ENCODE measurements around the gene DUSP18.
A peak's percentile ranks its signal among the peaks of the same experiment; 100 is the strongest.
"Not testable (repeated sequence)": the region's sequence is repeated elsewhere in the genome, so short reads cannot be mapped to it uniquely, and the experiment has no call there.

Gene DUSP18

GRCh38 chr22:30667494-30668385 is at the start of gene DUSP18:
DUSP18 (minus strand) TSS chr22:30667875; CDS start chr22:30664003, 3,872 bp downstream.
- peak; percentile 90 for DNase-seq

DNA sequence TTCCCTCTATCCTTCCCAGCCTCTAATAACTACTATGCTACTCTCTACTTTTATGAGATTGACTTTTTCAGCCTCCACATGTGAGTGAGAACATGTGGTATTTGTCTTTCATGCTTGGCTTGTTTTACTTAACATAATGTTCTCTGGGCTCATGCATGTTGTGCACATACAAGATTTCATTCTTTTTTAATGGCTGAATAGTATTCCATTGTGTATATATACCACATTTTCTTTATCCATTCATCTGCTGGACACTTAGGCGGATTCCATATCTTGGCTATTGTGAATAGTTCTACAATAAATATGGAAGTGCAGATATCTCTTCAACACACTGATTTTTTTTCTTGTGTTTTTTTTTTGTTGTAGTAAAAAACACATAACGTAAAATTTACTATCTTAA is 46.4 kb upstream of the DUSP18 start:
- no peak for DNase-seq

DNA sequence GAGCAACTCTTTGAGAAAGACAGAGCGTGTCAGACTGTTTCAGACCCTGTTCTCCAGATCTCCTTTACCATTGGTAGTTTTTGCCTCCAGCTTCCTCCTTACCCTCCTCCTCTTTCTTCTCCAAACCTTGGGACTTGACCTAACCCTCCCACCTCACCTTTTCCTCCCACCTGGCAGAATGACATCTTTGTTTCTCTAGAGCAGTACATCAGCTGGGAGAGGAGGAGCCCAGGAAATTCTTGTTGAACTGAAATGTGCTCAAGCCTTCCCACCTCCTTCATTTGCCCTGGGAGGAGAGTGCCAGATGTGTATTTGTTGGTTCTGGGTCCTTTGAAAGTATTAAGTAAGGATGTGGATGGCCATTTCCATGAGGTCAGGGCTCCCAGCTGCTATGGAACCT is 44.4 kb upstream of the DUSP18 start:
- DNase-seq: no peak

GRCh38 chr22:30709980-30710379 is 42.3 kb upstream of the DUSP18 start:
- DNase-seq: not testable (repeated sequence)

DNA sequence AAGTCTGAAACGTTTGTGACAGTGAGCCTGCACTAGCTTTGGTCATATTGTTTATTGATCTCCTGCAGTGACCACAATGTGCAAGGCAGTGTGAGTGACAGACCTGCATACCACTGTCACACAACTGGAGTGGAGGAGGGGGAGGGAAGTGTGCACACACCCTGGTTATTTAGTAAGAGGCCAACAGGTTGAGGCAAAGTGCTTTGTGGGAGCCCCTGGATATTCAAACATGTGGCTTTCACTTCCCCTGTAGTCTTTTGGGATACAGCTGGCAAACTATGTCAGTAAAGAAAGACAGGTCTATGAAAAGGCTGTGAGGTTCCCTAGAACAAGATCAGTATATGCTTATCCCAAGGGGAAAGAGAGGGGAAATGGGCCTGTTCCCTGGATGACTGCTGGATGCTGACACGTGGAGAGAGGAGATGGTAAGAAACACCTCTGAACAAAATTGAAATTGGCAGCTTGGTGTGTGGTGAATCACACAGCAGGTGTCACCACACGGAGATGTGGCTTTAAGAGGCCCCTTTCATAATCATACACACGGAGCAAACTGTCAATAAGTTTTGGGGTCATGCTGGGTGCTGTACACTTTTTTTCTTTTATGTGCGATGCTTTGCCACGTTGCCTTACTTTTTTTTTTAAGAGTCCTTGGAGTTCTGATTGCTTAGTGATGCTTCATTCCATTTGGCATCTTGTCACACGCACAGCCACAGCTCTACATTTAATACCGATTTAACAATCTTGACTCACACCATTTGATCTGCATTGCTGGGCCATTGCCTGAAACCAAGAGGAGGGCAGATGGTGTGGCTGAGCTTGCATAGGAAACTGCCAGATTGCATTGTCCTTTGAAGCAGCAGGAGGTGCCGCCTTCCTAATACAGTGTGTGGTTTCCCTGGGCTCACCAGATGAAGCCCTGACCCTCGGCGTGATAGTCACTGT is 38.3 kb upstream of the DUSP18 start:
- no peak for DNase-seq

- no peak for DNase-seq
Measured at GRCh38 chr22:30704978-30705377, 37.3 kb upstream of the DUSP18 start.

DNA sequence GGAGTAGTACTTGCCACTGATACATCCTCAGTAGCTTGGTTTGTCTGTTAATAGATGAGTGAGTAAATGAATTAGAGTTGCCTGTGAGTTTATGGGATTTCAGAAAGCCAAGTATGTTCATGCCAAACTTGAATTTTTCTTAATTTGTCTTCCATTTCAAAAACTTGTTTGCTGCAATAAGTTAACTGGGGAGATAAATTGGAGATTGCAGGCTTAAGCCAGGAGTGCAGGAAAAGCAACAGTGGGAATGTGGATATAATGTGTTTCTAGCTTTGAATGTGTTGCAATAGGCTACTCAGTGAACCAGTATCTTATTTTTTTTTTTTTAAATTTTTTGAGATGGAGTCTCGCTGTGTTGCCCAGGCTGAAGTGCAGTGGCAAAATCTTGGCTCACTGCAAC is 35.2 kb upstream of the DUSP18 start:
- no peak for DNase-seq

- no peak for DNase-seq
Measured at GRCh38 chr22:30701872-30702271, 34.2 kb upstream of the DUSP18 start.

DNA sequence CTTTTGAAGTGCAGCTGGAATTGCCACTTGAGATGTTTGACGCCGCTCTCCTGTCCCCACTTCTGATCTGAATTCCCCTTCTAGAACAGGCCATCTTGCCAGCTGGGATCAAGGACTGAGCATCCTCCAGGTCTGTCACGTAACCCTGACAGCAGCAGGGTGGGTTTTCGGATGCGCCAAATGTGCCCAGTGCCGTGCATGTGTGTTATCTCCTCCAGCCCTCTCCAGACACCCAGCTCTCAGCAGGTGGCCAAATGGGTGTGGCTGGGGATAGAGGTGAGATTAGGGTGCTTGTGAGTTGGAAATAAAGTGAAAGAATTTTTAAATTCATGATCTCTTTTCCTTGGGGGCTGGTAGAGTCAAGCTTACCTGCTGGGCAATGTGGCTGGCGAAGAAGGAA is 30.3 kb upstream of the DUSP18 start:
- no peak for DNase-seq

GRCh38 chr22:30695871-30696655 is 28.4 kb upstream of the DUSP18 start:
- DNase-seq: no peak

- no peak for DNase-seq
Measured at GRCh38 chr22:30695351-30695851, 27.7 kb upstream of the DUSP18 start.

GRCh38 chr22:30694640-30695350 is 27.1 kb upstream of the DUSP18 start, which contains the start of gene OSBP2:
OSBP2 (plus strand) TSS chr22:30694874; CDS start chr22:30694910, 36 bp downstream.
- peak; percentile 27 for DNase-seq

- peak; percentile 65 for DNase-seq
Measured at GRCh38 chr22:30694171-30694639, 26.5 kb upstream of the DUSP18 start.

- no peak for DNase-seq
Measured at GRCh38 chr22:30691204-30691603, 23.5 kb upstream of the DUSP18 start.

GRCh38 chr22:30689622-30690021 is 21.9 kb upstream of the DUSP18 start:
- no peak for DNase-seq

- no peak for DNase-seq
Measured at GRCh38 chr22:30687358-30687757, 19.7 kb upstream of the DUSP18 start.

GRCh38 chr22:30685178-30685577 is 17.5 kb upstream of the DUSP18 start:
- no peak for DNase-seq

DNA sequence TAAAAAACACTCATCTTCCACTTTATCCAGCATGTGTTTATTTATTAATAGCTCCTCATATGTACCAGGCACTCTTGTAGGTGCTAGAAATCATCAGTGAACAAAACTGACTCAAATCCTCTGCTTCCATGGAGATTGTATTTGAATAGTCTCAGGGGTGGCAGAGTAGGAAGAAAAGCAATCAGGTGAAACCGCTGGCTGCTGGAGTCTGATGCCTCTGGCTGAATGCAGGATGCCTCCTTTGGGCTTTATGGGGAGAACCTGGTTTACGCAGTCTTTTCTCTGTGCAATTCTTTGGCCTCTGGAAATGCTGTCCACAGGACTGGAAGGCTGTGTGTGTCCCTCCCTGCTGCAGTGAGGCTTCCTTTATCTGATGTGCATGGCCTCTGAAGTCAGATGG is 14.2 kb upstream of the DUSP18 start:
- no peak for DNase-seq

GRCh38 chr22:30680991-30681770 is 13.5 kb upstream of the DUSP18 start:
- DNase-seq: no peak

DNA sequence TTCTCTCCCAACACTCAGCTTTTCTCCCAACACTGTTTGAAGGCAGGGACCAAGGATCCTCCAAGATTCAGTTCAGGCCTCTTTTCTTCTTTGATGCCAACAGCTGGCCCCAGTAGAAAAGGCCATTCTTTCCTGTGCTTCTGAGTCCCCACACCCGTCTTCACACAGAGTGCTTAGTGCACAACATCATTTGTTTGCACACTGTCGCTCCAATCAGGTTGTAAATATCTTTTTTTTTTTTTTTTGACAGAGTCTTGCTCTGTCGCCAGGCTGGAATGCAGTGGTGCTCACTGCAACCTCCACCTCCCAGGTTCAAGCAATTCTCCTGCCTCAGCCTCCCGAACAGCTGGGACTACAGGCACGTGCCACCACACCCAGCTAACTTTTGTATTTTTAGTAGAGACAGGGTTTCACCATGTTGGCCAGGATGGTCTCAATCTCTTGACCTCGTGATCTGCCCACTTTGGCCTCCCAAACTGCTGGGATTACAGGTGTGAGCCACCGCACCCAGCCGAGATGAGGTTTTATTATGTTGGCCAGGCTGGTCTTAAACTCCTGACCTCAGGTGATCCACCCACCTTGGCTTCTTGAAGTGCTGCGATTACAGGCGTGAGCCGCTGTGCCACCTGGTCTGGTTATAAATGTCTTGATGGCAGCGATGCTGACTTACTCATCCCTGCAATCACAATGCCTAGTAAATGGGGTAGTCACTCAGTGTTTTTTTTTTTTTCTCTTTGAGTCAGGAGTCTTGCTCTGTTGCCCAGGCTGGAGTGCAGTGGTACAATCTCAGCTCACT is 12.4 kb upstream of the DUSP18 start:
- DNase-seq: not testable (repeated sequence)
